Colonic mucosa (tissue), 4 donors: Measurements from ENCODE around the gene HACD2. TPM values are rescaled to one million over a fixed set of nuclear protein-coding genes. Genes with fewer than 3 reads are reported as not detected.

ENCODE experiments used
- DNase-seq: peaks from one replicate; pipeline ENCODE4 v3.0.0-alpha.2; 2020
- H3K27ac ChIP-seq: fragments of 200-600 bp; one replicate; pipeline ENCODE4 v1.8.0; 2021
- H3K27me3 ChIP-seq: fragments of 200-600 bp; one replicate; pipeline ENCODE4 v1.8.0; 2021
- H3K36me3 ChIP-seq: fragments of 200-600 bp; one replicate; pipeline ENCODE4 v1.8.0; 2021
- H3K4me1 ChIP-seq: fragments of 200-600 bp; one replicate; pipeline ENCODE4 v1.8.0; 2021; ENCODE audit warnings: mild to moderate bottlenecking
- H3K4me3 ChIP-seq: fragments of 200-600 bp; one replicate; pipeline ENCODE4 v1.8.0; 2021
- H3K9ac ChIP-seq, 2 donors: one replicate each; pipeline ENCODE4 v1.7.0; 2013; ENCODE audit warnings: control low read depth in 2 of 2, low read depth in 2 of 2, low read length in 2 of 2
- H3K9me3 ChIP-seq: fragments of 200-600 bp; one replicate; pipeline ENCODE4 v1.8.0; 2021
- intact Hi-C: fragments of 100-400 bp; cut with DNase I; formaldehyde crosslinking; loops from one replicate; pipeline ENCODE4 v1.14.1; 2022
- total RNA-seq, 2 donors: library from RNA; stranded (reverse); fragmentation: NEBNext Ultra II Directional in 1 of 2; extraction: Animal tissue kit (Norgen Biotek cat#: 25700) in 1 of 2; gene quantifications; one replicate each; pipeline ENCODE4 v1.2.1, GENCODE V29; 2021
- TF ChIP-seq, protein P1 (sequence below): fragments of 200-600 bp; IDR thresholded peaks from one replicate; pipeline ENCODE4 v1.8.0; 2022; ENCODE audit warnings: antibody characterized with exemption, mild to moderate bottlenecking
- donor health status: healthy.
- donor health status: DM: no; HTN: no; CAD: no.
- donor health status: DM: no; HTN: no; CAD: no.

HACD2 gene
- total RNA-seq, 2 donors from 2014 or later = 60.3 to 61.2 TPM

DNA sequence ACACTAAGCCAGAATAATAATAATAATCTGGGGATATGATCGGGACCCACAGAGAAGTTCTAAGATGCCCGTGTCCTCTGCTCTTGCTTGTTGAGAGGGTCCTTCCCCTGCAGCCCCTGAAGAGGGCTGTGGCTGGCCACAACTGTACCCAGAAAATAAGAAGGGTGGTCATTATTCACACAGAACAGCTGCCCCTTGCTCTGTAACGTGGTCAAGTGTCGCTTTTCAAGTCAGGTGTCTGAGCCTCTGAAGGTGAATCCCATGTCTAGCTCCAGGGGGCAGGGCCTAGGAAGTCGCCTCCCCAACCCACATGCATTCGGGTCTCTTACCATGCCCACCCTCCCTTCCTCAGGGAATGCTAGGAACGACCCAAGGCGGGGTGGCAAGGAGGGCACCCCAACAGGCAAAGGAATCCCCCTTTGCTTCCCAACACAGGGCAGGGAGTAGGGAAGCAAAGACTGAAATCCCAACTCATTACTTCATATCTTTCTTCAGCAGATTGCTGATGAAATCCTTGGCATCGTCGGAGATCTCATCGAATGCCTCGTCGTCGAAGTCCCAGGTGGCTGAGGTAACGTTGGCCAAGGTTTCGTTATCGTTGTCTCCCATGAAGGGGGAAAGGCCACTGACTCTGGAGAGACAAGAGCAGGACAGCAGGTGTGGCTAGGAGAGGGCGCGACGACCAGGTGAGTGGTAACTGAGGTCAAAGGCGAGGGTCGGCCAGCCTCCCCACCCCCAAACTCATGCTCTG is 44.3 kb upstream of the HACD2 start:
- Histone ChIP-seq H3K27me3 (no peaks in the 10 kb centered on the region), H3K36me3 (no peaks in the 10 kb centered on the region), H3K27ac (no peak overlapping the region), H3K4me1 (no peaks in the 10 kb centered on the region), H3K4me3 (no peak overlapping the region), H3K9me3 (no peaks in the 10 kb centered on the region), H3K9ac (no peak overlapping the region)
- intact Hi-C loops = no loop called here
- no peak for DNase-seq
- TF ChIP-seq, protein P1, sequence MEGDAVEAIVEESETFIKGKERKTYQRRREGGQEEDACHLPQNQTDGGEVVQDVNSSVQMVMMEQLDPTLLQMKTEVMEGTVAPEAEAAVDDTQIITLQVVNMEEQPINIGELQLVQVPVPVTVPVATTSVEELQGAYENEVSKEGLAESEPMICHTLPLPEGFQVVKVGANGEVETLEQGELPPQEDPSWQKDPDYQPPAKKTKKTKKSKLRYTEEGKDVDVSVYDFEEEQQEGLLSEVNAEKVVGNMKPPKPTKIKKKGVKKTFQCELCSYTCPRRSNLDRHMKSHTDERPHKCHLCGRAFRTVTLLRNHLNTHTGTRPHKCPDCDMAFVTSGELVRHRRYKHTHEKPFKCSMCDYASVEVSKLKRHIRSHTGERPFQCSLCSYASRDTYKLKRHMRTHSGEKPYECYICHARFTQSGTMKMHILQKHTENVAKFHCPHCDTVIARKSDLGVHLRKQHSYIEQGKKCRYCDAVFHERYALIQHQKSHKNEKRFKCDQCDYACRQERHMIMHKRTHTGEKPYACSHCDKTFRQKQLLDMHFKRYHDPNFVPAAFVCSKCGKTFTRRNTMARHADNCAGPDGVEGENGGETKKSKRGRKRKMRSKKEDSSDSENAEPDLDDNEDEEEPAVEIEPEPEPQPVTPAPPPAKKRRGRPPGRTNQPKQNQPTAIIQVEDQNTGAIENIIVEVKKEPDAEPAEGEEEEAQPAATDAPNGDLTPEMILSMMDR = no peak

DNA sequence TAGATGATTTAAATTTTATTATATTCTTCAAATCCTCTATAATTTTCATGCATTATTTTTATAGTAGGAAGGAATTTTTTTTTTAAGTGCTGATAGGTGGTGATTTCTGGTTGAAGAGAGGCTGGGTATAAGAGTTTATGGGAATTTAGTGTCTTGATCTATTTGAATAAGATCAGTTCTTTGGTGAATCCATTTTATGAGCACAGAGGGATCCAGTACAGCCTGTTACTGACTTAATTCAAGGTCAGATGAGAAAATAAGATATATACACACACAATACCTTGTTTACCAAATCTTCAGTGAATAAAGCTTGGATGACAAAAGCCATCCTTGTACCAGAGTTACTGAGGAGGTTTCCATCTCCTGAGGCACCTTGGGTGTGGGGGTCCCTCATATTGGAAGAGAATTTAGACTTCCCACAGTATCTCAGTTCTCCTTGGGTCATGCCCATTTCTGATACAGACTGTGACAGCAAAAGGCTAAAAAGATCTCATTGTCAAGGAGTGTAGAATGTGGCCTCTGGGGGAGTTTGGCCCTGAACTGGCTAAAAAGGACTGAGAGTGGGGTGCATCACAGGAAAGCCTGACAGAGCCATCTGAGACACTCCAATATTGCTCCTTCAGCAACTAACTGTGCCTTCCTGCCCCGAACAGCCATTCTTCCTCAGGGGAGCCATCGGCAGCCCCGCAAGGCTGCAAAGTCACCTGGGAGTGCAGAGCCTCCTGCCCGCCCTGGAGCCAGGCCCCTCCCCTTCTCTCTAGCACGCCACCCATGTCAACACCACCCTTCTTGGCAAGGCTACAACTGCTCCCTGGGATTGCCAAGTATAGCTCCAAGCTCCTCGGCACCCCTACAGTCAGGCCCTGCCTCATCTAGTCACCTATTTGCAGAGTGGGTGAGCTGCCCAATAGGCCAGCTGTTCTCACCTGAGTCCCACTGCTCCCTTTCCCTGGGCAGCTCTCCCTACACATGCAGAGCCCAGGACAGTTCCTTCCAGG is 43.1 kb upstream of the HACD2 start:
- Histone ChIP-seq H3K9ac (no peak overlapping the region), H3K36me3 (no peaks in the 10 kb centered on the region), H3K4me1 (no peaks in the 10 kb centered on the region), H3K27ac (no peak overlapping the region), H3K27me3 (no peaks in the 10 kb centered on the region), H3K4me3 (no peak overlapping the region), H3K9me3 (no peaks in the 10 kb centered on the region)
- intact Hi-C loops = no loop called here
- DNase-seq = no peak
- TF ChIP-seq, protein P1 = no peak

DNA sequence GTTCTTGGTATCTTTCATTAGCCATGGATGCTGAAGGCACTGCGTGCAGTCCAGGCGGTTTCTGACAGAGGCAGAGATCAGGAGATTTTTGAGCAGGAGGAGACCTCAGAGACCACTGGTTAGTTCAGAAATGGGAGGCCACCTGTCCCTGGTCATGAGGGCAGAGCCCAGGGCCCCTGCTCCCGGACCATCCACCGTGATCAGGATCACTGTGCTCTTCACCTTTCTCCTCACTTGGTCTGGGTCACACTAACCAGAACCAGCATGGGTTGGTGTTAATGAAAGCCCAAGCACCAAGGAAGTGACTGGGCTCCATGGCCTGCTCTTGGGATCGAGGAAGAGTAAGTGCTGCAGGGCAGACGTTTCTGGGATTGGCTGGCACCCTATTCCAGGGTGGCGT is 42.0 kb upstream of the HACD2 start:
- no peak for DNase-seq
- H3K9ac ChIP-seq = no peak overlapping the region
- H3K4me1 ChIP-seq = no peaks in the 10 kb centered on the region
- intact Hi-C loops = no loop called here
- no peak overlapping the region for H3K27ac ChIP-seq
- H3K27me3 ChIP-seq = no peaks in the 10 kb centered on the region
- H3K9me3 ChIP-seq = no peaks in the 10 kb centered on the region
- H3K4me3 ChIP-seq = no peak overlapping the region
- TF ChIP-seq, protein P1 = no peak
- H3K36me3 ChIP-seq = no peaks in the 10 kb centered on the region

DNA sequence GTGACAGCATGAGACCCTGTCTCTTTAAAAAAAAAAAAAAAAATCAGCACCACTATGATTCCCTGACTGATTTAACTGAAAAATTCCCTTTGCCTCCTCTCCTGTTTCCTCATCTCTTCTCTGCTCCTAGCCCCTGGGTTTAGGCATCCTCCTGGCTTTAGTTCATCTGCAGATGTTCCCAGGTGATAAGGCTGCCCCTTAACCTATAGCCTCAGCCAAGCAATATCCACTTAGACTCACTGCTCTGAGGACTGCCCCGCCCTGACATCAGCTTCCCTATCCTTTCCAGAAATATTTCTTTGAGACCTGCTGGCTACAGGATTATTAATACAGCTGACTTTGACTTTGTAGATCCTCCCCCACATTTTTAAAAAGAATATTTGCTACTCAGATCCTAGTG is 39.4 kb upstream of the HACD2 start:
- H3K27ac ChIP-seq = no peak overlapping the region
- H3K4me1 ChIP-seq = no peaks in the 10 kb centered on the region
- TF ChIP-seq, protein P1 = no peak

DNA sequence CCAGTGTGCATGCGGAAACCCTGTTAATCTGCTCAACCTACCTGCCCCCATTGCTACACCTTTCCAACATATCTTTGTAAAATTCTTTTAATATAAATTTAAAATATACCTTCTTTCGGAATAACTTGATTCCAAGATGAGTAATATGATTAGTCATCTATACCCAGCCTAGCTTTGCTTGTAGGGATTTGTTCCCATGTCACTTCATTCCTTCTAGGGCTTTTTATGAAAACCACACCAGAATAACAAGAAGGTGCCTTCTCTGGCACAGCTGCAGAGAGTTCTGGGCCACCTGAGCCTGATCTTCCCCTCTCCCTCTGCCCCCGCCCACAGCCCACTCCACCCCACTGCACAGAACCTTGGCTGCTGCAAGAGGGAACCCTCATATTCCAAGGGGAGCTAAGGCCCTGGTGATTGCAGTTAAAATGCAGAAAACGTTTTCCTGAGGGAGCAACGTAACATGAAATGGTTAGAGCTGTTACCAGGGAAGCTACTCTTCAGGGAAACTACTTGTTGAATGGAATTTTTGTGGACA is 38.6 kb upstream of the HACD2 start:
- Histone ChIP-seq H3K9me3 (no peaks in the 10 kb centered on the region), H3K27ac (no peak overlapping the region), H3K9ac (no peak overlapping the region), H3K4me1 (no peaks in the 10 kb centered on the region), H3K27me3 (no peaks in the 10 kb centered on the region), H3K36me3 (no peaks in the 10 kb centered on the region), H3K4me3 (no peak overlapping the region)
- intact Hi-C loops = no loop called here
- no peak for DNase-seq
- TF ChIP-seq, protein P1 = no peak

More for the DNA sequence above, 39.4 kb upstream of the HACD2 start:
- H3K36me3 ChIP-seq = no peaks in the 10 kb centered on the region
- H3K27me3 ChIP-seq = no peaks in the 10 kb centered on the region
- no peaks in the 10 kb centered on the region for H3K9me3 ChIP-seq
- no peak overlapping the region for H3K9ac ChIP-seq
- intact Hi-C loops = no loop called here
- H3K4me3 ChIP-seq = no peak overlapping the region
- DNase-seq = no peak
